Pancreas (tissue), 10 donors: ENCODE data around the gene LRIT3. TPM values are rescaled to one million over a fixed set of nuclear protein-coding genes. Genes with fewer than 3 reads are reported as not detected.
"Not testable (repeated sequence)": the region's sequence is repeated elsewhere in the genome, so short reads cannot be mapped to it uniquely, and the experiment has no call there.

ENCODE experiments used
- ATAC-seq, 4 donors: fragments of 200-7000 bp; cut with Tn5 transposase; one replicate each; pipeline versions ENCODE4 v1.8.0 to v1.9.1; 2020; ENCODE audit warnings: mild to moderate bottlenecking in 4 of 4, moderate library complexity in 4 of 4
- DNase-seq, 6 donors: peaks; one replicate each; pipeline ENCODE4 v3.0.0-alpha.2; 2020
- FAIRE-seq: peaks from 2 replicates; lab custom pipeline; 2012; peaks lifted over from hg19 to GRCh38; lab: Jason Lieb, UNC
- H3K27ac ChIP-seq, 4 donors: fragments of 200-600 bp; sonication (generic); 1 replicate in 3 of 4; 2 replicates in 1 of 4; pipeline versions ENCODE4 v1.5.0 to v1.8.0; 2020
- H3K27me3 ChIP-seq, 4 donors: fragments of 200-600 bp; one replicate each; pipeline ENCODE4 v1.8.0; 2021
- H3K36me3 ChIP-seq, 3 donors: fragments of 200-600 bp; sonication (generic) in 1 of 3; one replicate each; pipeline versions ENCODE4 v1.5.0 to v1.8.0; 2020 to 2021
- H3K4me1 ChIP-seq, 3 donors: fragments of 200-600 bp; one replicate each; pipeline ENCODE4 v1.8.0; 2021
- H3K4me3 ChIP-seq, 4 donors: fragments of 200-600 bp; sonication (generic) in 2 of 4; one replicate each; pipeline versions ENCODE4 v1.5.0 to v1.8.0; 2020 to 2021
- H3K9me3 ChIP-seq, 4 donors: fragments of 200-600 bp; one replicate each; pipeline ENCODE4 v1.8.0; 2021
- CTCF ChIP-seq, 4 donors: fragments of 200-600 bp; sonication (generic) in 3 of 4; IDR thresholded peaks; one replicate each; pipeline versions ENCODE4 v1.5.0 to v1.8.0; 2021; ENCODE audit warnings: antibody characterized with exemption in 4 of 4
- WGBS, 2 donors: extraction: QIAGEN DNeasy Blood & Tissue Kit; methylation state at CpG; one replicate each; pipeline ENCODE4 v1.1.7; 2013; 5-methylcytosine and 5-hydroxymethylcytosine counted together
- intact Hi-C, 3 donors: fragments of 100-400 bp; cut with DNase I; formaldehyde crosslinking; loops; one replicate each; pipeline versions ENCODE4 v1.11.1 to v1.14.2; 2022
- polyA plus RNA-seq, 2 donors: library from polyadenylated mRNA; stranded (reverse); fragments of 200-250 nt; gene quantifications; one replicate each; pipeline ENCODE4 v1.2.3, GENCODE V29; 2013
- total RNA-seq, 6 donors: library from RNA; stranded (reverse); fragmentation: NEBNext Ultra II Directional in 4 of 6; extraction: Animal tissue kit (Norgen Biotek cat#: 25700) in 4 of 6; gene quantifications; one replicate each; pipeline versions ENCODE4 v1.2.1 to v1.2.4, GENCODE V29; 2021 to 2023
- donor health status: healthy with polysubstance abuse.
- donor health status: DM: no; HTN: no; CAD: no; lungs with moderate emphysema.
- donor health status: DM: no; HTN: no; CAD: no.
- donor health status: control.
- donor health status: control.
- donor health status: Bipolar disorder and iron deficiency.
- donor health status: DM: yes; HTN: yes; CAD: no.
- donor health status: DM: no; HTN: no; CAD: no.
- donor health status: DM: no; HTN: no; CAD: no.
- donor health status: DM: yes; HTN: yes; CAD: no.

LRIT3 gene
- total and polyA plus RNA-seq, 8 donors: 0.06 to 0.38 (median 0.15) TPM

GRCh38 chr4:109872950-109873656, 25.2 kb downstream of the LRIT3 start:
- DNase-seq (peak in 1 of 6 donors; percentile 33), FAIRE-seq (no peak), ATAC-seq (peak in 2 of 4 donors; percentile 12)
- 71 to 77% methylated on average over 6 of the region's 6 CpGs for WGBS, 2 donors
- H3K4me1 ChIP-seq: peaks cover 0 to 14% (median 7%) of the 10 kb centered on the region in 3 donors
- no peaks in the 10 kb centered on the region for H3K27me3 ChIP-seq
- H3K27ac ChIP-seq: no peak overlapping the region
- H3K9me3 ChIP-seq: no peaks in the 10 kb centered on the region
- intact Hi-C loops: no loop called here
- H3K4me3 ChIP-seq: no peak overlapping the region
- no peak for TF ChIP-seq CTCF (IDR thresholded peaks at IDR 0.05)
- H3K36me3 ChIP-seq: no peaks in the 10 kb centered on the region

- no peak overlapping the region for H3K4me3 ChIP-seq
- no peaks in the 10 kb centered on the region for H3K27me3 ChIP-seq
- peak; percentile 38 to 71 (median 58) for ATAC-seq
- peak in 2 of 6 donors; percentile 23 to 31 for DNase-seq
- TF ChIP-seq CTCF (IDR thresholded peaks at IDR 0.05): no peak
- H3K4me1 ChIP-seq: peaks cover 0 to 15% (median 8%) of the 10 kb centered on the region in 3 donors
- no peaks in the 10 kb centered on the region for H3K9me3 ChIP-seq
- H3K36me3 ChIP-seq: no peaks in the 10 kb centered on the region
- 37 to 38% methylated on average over 11 of the region's 11 CpGs for WGBS, 2 donors
- no peak for FAIRE-seq
- no peak overlapping the region for H3K27ac ChIP-seq
- intact Hi-C loops: no loop called here
These were observed 26.0 kb downstream of the LRIT3 start for GRCh38 chr4:109873791-109874514.

- Histone ChIP-seq H3K9me3 (no peaks in the 10 kb centered on the region), H3K4me1 (peaks cover 0 to 15% (median 8%) of the 10 kb centered on the region in 3 donors), H3K36me3 (no peaks in the 10 kb centered on the region), H3K27ac (no peak overlapping the region), H3K27me3 (no peaks in the 10 kb centered on the region), H3K4me3 (no peak overlapping the region)
- DNase-seq (no peak), FAIRE-seq (no peak), ATAC-seq (no peak)
- WGBS, 2 donors: 88 to 99% methylated on average over 1 of the region's 1 CpG
- intact Hi-C loops: no loop called here
- TF ChIP-seq CTCF (IDR thresholded peaks at IDR 0.05): no peak
These were observed 27.2 kb downstream of the LRIT3 start for GRCh38 chr4:109875106-109875505.

- H3K9me3 ChIP-seq, DNase-seq, H3K27me3 ChIP-seq, H3K27ac ChIP-seq, ATAC-seq, intact Hi-C loops, FAIRE-seq, H3K36me3 ChIP-seq, H3K4me3 ChIP-seq: not testable (repeated sequence)
- 80 to 83% methylated on average over 2 of the region's 2 CpGs for WGBS, 2 donors
- peaks cover 0 to 15% (median 8%) of the 10 kb centered on the region in 3 donors for H3K4me1 ChIP-seq
These were observed 27.6 kb downstream of the LRIT3 start for GRCh38 chr4:109875553-109875952.

GRCh38 chr4:109876634-109877265, 28.8 kb downstream of the LRIT3 start:
- no peak for DNase-seq
- FAIRE-seq: no peak
- no peak for TF ChIP-seq CTCF (IDR thresholded peaks at IDR 0.05)
- H3K27ac ChIP-seq: peak overlapping the region in 3 of 4 donors; percentile 28 to 67 (median 66)
- no peak for ATAC-seq
- intact Hi-C loops: no loop called here
- no peak overlapping the region for H3K4me3 ChIP-seq
- WGBS, 2 donors: 65 to 70% methylated on average over 2 of the region's 2 CpGs
- H3K27me3 ChIP-seq: no peaks in the 10 kb centered on the region
- H3K4me1 ChIP-seq: peaks cover 0 to 15% (median 8%) of the 10 kb centered on the region in 3 donors
- no peaks in the 10 kb centered on the region for H3K36me3 ChIP-seq
- H3K9me3 ChIP-seq: no peaks in the 10 kb centered on the region
